GM03348 (cell line): ENCODE data around the gene GSTP1.
"Not testable (repeated sequence)": the region's sequence is repeated elsewhere in the genome, so short reads cannot be mapped to it uniquely, and the experiment has no call there.

Source experiments
- DNase-seq: peaks from one replicate; pipeline ENCODE4 v3.0.0; 2012; ENCODE audit warnings: low spot score

GSTP1 gene

GRCh38 chr11:67614730-67615714 is 31.4 kb downstream of the GSTP1 start:
- peak; percentile 43 for DNase-seq

- no peak for DNase-seq
Measured at GRCh38 chr11:67615728-67616430, 32.3 kb downstream of the GSTP1 start.

- peak; percentile 2 for DNase-seq
Measured at GRCh38 chr11:67616431-67617242, 33.0 kb downstream of the GSTP1 start.

- DNase-seq = no peak
Measured at GRCh38 chr11:67617243-67617953, 33.8 kb downstream of the GSTP1 start.

GRCh38 chr11:67618901-67619659 is 35.5 kb downstream of the GSTP1 start:
- DNase-seq = not testable (repeated sequence)

GRCh38 chr11:67619683-67620618 is 36.3 kb downstream of the GSTP1 start:
- not testable (repeated sequence) for DNase-seq

GRCh38 chr11:67620621-67621020 is 37.0 kb downstream of the GSTP1 start:
- DNase-seq = not testable (repeated sequence)

GRCh38 chr11:67621928-67622327 is 38.3 kb downstream of the GSTP1 start:
- DNase-seq = not testable (repeated sequence)

- DNase-seq = not testable (repeated sequence)
Measured at GRCh38 chr11:67622905-67623304, 39.3 kb downstream of the GSTP1 start.

- not testable (repeated sequence) for DNase-seq
Measured at GRCh38 chr11:67623795-67624194, 40.2 kb downstream of the GSTP1 start.

GRCh38 chr11:67626131-67626833 is 42.7 kb downstream of the GSTP1 start:
- not testable (repeated sequence) for DNase-seq

- DNase-seq = no peak
Measured at GRCh38 chr11:67626970-67627369, 43.4 kb downstream of the GSTP1 start.

- no peak for DNase-seq
Measured at GRCh38 chr11:67627441-67627811, 43.8 kb downstream of the GSTP1 start.

GRCh38 chr11:67627812-67628624 is 44.4 kb downstream of the GSTP1 start:
- no peak for DNase-seq

- no peak for DNase-seq
Measured at GRCh38 chr11:67628710-67629385, 45.2 kb downstream of the GSTP1 start.

GRCh38 chr11:67629386-67630227 is 46.0 kb downstream of the GSTP1 start, which contains the start of gene NUDT8:
Gene NUDT8 (minus strand): TSS chr11:67629937. CDS start chr11:67629911, 26 bp downstream.
- DNase-seq = peak; percentile 92
